H9 (cell line): ENCODE results near the gene SEBOX. TPM values are rescaled to one million over a fixed set of nuclear protein-coding genes. Genes with fewer than 3 reads are reported as not detected.

Experiments
- DNase-seq: peaks from one replicate; pipeline ENCODE4 v3.0.0-alpha.2; 2017
- H2AFZ ChIP-seq: one replicate; pipeline ENCODE4 v1.6.1; 2013; ENCODE audit warnings: mild to moderate bottlenecking, low read length, control low read depth, moderate library complexity
- H2AK5ac ChIP-seq: 2 replicates; pipeline ENCODE4 v1.6.1; 2013; ENCODE audit warnings: low read length, control low read depth, mixed read lengths; ENCODE audit not compliant: insufficient read length
- H2BK120ac ChIP-seq: one replicate; pipeline ENCODE4 v1.6.1; 2013; ENCODE audit warnings: low read depth, mild to moderate bottlenecking, low read length, control low read depth, inconsistent platforms; ENCODE audit not compliant: poor library complexity, severe bottlenecking
- H2BK12ac ChIP-seq: 2 replicates; pipeline ENCODE4 v1.6.1; 2013; ENCODE audit warnings: low read length, control low read depth, mixed read lengths, low read depth; ENCODE audit not compliant: insufficient read length
- H2BK15ac ChIP-seq: 2 replicates; pipeline ENCODE4 v1.6.1; 2013; ENCODE audit warnings: low read depth, low read length, control low read depth
- H2BK20ac ChIP-seq: one replicate; pipeline ENCODE4 v1.6.1; 2013; ENCODE audit warnings: low read depth, mild to moderate bottlenecking, low read length, control low read depth, inconsistent platforms; ENCODE audit not compliant: poor library complexity, severe bottlenecking
- H2BK5ac ChIP-seq: 2 replicates; pipeline ENCODE4 v1.6.1; 2013; ENCODE audit warnings: low read length, control low read depth, mixed read lengths; ENCODE audit not compliant: insufficient read length
- H3K14ac ChIP-seq: 2 replicates; pipeline ENCODE4 v1.6.1; 2013; ENCODE audit warnings: low read length, control low read depth; ENCODE audit not compliant: insufficient read depth
- H3K18ac ChIP-seq: 2 replicates; pipeline ENCODE4 v1.6.1; 2013; ENCODE audit warnings: low read depth, mild to moderate bottlenecking, mixed read lengths, low read length, control low read depth; ENCODE audit not compliant: insufficient read length
- H3K23ac ChIP-seq: 2 replicates; pipeline ENCODE4 v1.6.1; 2013; ENCODE audit warnings: low read length, control low read depth, mixed read lengths, low read depth; ENCODE audit not compliant: insufficient read length
- H3K23me2 ChIP-seq: 2 replicates; pipeline ENCODE4 v1.6.1; 2013; ENCODE audit warnings: low read depth, mild to moderate bottlenecking, mixed read lengths, low read length, control low read depth; ENCODE audit not compliant: insufficient read length, poor library complexity, severe bottlenecking
- H3K27ac ChIP-seq: 2 replicates; pipeline ENCODE4 v1.5.1; 2013; ENCODE audit warnings: low read length, control low read depth, mixed read lengths, low read depth; ENCODE audit not compliant: insufficient read length
- H3K27me3 ChIP-seq: 2 replicates; pipeline ENCODE4 v1.6.1; 2013; ENCODE audit warnings: low read length, control low read depth, inconsistent platforms; ENCODE audit not compliant: insufficient read depth
- H3K4ac ChIP-seq: 2 replicates; pipeline ENCODE4 v1.6.1; 2013; ENCODE audit warnings: low read depth, mild to moderate bottlenecking, control low read depth, inconsistent platforms, low read length, moderate library complexity
- H3K4me1 ChIP-seq: 2 replicates; pipeline ENCODE4 v1.6.1; 2013; ENCODE audit warnings: low read length, control low read depth, inconsistent platforms; ENCODE audit not compliant: insufficient read depth
- H3K4me2 ChIP-seq: 2 replicates; pipeline ENCODE4 v1.6.1; 2013; ENCODE audit warnings: low read length, control low read depth, mixed read lengths; ENCODE audit not compliant: insufficient read length, insufficient read depth
- H3K56ac ChIP-seq: 2 replicates; pipeline ENCODE4 v1.6.1; 2013; ENCODE audit warnings: low read depth, mild to moderate bottlenecking, mixed read lengths, low read length, control low read depth; ENCODE audit not compliant: insufficient read length
- H3K79me1 ChIP-seq: 2 replicates; pipeline ENCODE4 v1.6.1; 2013; ENCODE audit warnings: low read depth, mild to moderate bottlenecking, moderate library complexity, low read length, control low read depth, inconsistent platforms; ENCODE audit not compliant: insufficient read depth, poor library complexity, severe bottlenecking
- H3K79me2 ChIP-seq: 2 replicates; pipeline ENCODE4 v1.6.1; 2013; ENCODE audit warnings: low read length, control low read depth, inconsistent platforms; ENCODE audit not compliant: insufficient read depth
- H3K9ac ChIP-seq: 2 replicates; pipeline ENCODE4 v1.6.1; 2013; ENCODE audit warnings: low read length, control low read depth, mixed read lengths; ENCODE audit not compliant: insufficient read length; ENCODE audit errors: extremely low read depth
- H3K9me3 ChIP-seq: one replicate; pipeline ENCODE4 v1.6.1; 2013; ENCODE audit warnings: low read depth, low read length, inconsistent platforms; ENCODE audit not compliant: control insufficient read depth
- H3T11ph ChIP-seq: one replicate; pipeline ENCODE4 v1.6.1; 2013; ENCODE audit warnings: mild to moderate bottlenecking, low read length, control low read depth, inconsistent platforms
- H4K20me1 ChIP-seq: one replicate; pipeline ENCODE4 v1.6.1; 2013; ENCODE audit not compliant: control insufficient read depth, insufficient read length, insufficient read depth
- H4K5ac ChIP-seq: 2 replicates; pipeline ENCODE4 v1.6.1; 2013; ENCODE audit warnings: low read depth, mild to moderate bottlenecking, mixed read lengths, low read length, control low read depth; ENCODE audit not compliant: insufficient read length
- H4K8ac ChIP-seq: replicated peaks from 2 replicates; pipeline ENCODE4 v1.6.1; 2013; ENCODE audit warnings: low read length, control low read depth, mixed read lengths, low read depth; ENCODE audit not compliant: insufficient read length
- H4K91ac ChIP-seq: 2 replicates; pipeline ENCODE4 v1.6.1; 2013; ENCODE audit warnings: low read depth, mild to moderate bottlenecking, moderate library complexity, mixed read lengths, low read length, control low read depth; ENCODE audit not compliant: insufficient read length
- H3K27ac Mint-ChIP-seq, 3 experiments: 2 replicates in 2 of 3; 3 replicates in 1 of 3; pipeline ENCODE4 v1.8.0; 2020 to 2021; ENCODE audit warnings: mixed read lengths in 3 of 3, mild to moderate bottlenecking in 1 of 3, moderate library complexity in 1 of 3
- H3K27me3 Mint-ChIP-seq: 2 replicates; pipeline ENCODE4 v1.8.0; 2021; ENCODE audit warnings: low read depth, mild to moderate bottlenecking, moderate library complexity, mixed read lengths
- H3K36me3 Mint-ChIP-seq, 3 experiments: 2 replicates in 2 of 3; 3 replicates in 1 of 3; pipeline ENCODE4 v1.8.0; 2020 to 2021; ENCODE audit warnings: low read depth in 3 of 3, mixed read lengths in 3 of 3; ENCODE audit not compliant: insufficient read depth in 1 of 3
- H3K4me1 Mint-ChIP-seq, 2 experiments: 2 replicates each; pipeline ENCODE4 v1.8.0; 2020; ENCODE audit warnings: mixed read lengths in 2 of 2
- H3K4me3 Mint-ChIP-seq, 2 experiments: 2 replicates in 1 of 2; 3 replicates in 1 of 2; pipeline ENCODE4 v1.8.0; 2020 to 2021; ENCODE audit warnings: mild to moderate bottlenecking in 2 of 2, mixed read lengths in 2 of 2, moderate library complexity in 1 of 2
- H3K9me3 Mint-ChIP-seq, 2 experiments: 2 replicates in 1 of 2; 3 replicates in 1 of 2; pipeline ENCODE4 v1.8.0; 2020; ENCODE audit warnings: mild to moderate bottlenecking in 2 of 2, mixed read lengths in 2 of 2, moderate library complexity in 1 of 2
- CTCF ChIP-seq: fragments of 200-600 bp; sonication (generic); conservative IDR thresholded peaks from 3 replicates; pipeline ENCODE4 v1.8.0; 2021; ENCODE audit warnings: antibody characterized with exemption, mild to moderate bottlenecking
- whole genome bisulfite sequencing: extraction: QIAGEN DNeasy Blood & Tissue Kit; methylation state at CpG from one replicate; pipeline ENCODE4 v1.1.7; 2013; ENCODE audit warnings: missing lambda C conversion rate, low lambda C conversion rate, mixed read lengths; ENCODE audit not compliant: insufficient read length; ENCODE audit errors: extremely low coverage; 5-methylcytosine and 5-hydroxymethylcytosine counted together
- total RNA-seq: library from RNA; stranded (reverse); gene quantifications from 2 replicates; pipeline ENCODE4 v1.2.1, GENCODE V29; 2021

The SEBOX gene
- total RNA-seq, 1 experiment from 2014 or later: not detected

DNA sequence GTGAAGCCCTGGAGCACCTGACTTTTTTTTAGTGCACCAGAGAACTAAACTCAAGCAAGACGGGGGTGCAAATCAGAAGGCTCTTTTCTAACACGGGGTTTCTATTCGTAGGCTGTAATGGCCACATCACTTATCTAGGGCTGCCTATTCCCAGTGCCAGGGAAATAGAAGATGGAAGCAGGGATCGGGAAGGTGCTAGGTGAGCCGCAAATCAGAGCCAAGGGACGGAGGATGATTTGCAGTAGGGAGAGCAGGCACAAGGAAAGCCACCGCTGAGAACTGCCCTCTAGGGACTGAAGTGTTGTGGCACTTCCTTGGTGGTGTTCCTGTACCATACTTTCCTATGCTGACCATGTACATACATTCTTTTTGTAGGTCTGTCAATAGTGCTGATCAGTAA, 48.8 kb upstream of the SEBOX start:
- Histone ChIP-seq H4K20me1 (no peaks in the 10 kb centered on the region), H2BK20ac (no peak overlapping the region), H3K79me2 (no peaks in the 10 kb centered on the region), H3K56ac (no peak overlapping the region), H3K27ac (no peak overlapping the region), H3T11ph (no peak overlapping the region), H3K9ac (no peak overlapping the region), H2BK12ac (no peak overlapping the region), H3K79me1 (no peaks in the 10 kb centered on the region), H2BK120ac (no peak overlapping the region), H3K4me2 (no peak overlapping the region), H4K5ac (no peak overlapping the region), H4K8ac (no peak overlapping the region), H3K18ac (no peak overlapping the region), H3K23me2 (no peaks in the 10 kb centered on the region), H2AFZ (no peak overlapping the region), H3K14ac (no peak overlapping the region), H3K27me3 (peaks cover 19% of the 10 kb centered on the region; the same call in 1 of the 2 replicates), H3K23ac (no peak overlapping the region), H3K4me1 (peaks cover 5% of the 10 kb centered on the region; the same call in 1 of the 2 replicates), H2BK15ac (no peak overlapping the region), H4K91ac (no peak overlapping the region), H2BK5ac (no peak overlapping the region), H3K4ac (no peak overlapping the region), H3K9me3 (no peaks in the 10 kb centered on the region), H2AK5ac (no peak overlapping the region)
- DNase-seq: peak; percentile 52
- Mint-ChIP-seq H3K4me3 (no peak overlapping the region), H3K36me3 (no peaks in the 10 kb centered on the region; a peak in 1 of 7 replicates), H3K9me3 (peaks cover 0 to 2% of the 10 kb centered on the region in 2 experiments; a peak in 1 of 5 replicates), H3K27me3 (peaks cover 72% of the 10 kb centered on the region), H3K27ac (no peak overlapping the region), H3K4me1 (peaks cover 30 to 35% of the 10 kb centered on the region in 2 experiments)
- no CpG with 5 or more reads among the region's 7 CpGs for WGBS
- 0 out of 3 replicates have a peak, but pooled peaks have one; percentile 20 for TF ChIP-seq CTCF
